Muscle layer of colon (tissue), 2 donors: ENCODE data around the gene C2CD4D.
"Not testable (repeated sequence)": the region's sequence is repeated elsewhere in the genome, so short reads cannot be mapped to it uniquely, and the experiment has no call there.

Experiments used
- H3K27ac ChIP-seq: one replicate; pipeline ENCODE4 v1.7.0; 2013; ENCODE audit warnings: low read depth, mild to moderate bottlenecking, low read length, moderate library complexity
- H3K27me3 ChIP-seq, 2 donors: one replicate each; pipeline ENCODE4 v1.7.0; 2013; ENCODE audit warnings: low read length in 2 of 2, mild to moderate bottlenecking in 2 of 2; ENCODE audit not compliant: insufficient read depth in 2 of 2, control insufficient read depth in 1 of 2
- H3K36me3 ChIP-seq: one replicate; pipeline ENCODE4 v1.7.0; 2013; ENCODE audit warnings: mild to moderate bottlenecking, low read length; ENCODE audit not compliant: insufficient read depth
- H3K4me1 ChIP-seq: one replicate; pipeline ENCODE4 v1.7.0; 2013; ENCODE audit warnings: mild to moderate bottlenecking, low read length; ENCODE audit not compliant: insufficient read depth
- H3K4me3 ChIP-seq, 2 donors: one replicate each; pipeline ENCODE4 v1.7.0; 2013; ENCODE audit warnings: low read length in 2 of 2, low read depth in 1 of 2, mild to moderate bottlenecking in 1 of 2, moderate library complexity in 1 of 2
- H3K9ac ChIP-seq: one replicate; pipeline ENCODE4 v1.7.0; 2013; ENCODE audit warnings: low read length
- H3K9me3 ChIP-seq: one replicate; pipeline ENCODE4 v1.7.0; 2013; ENCODE audit warnings: mild to moderate bottlenecking, low read length
- donor health status: abdominal sarcoma.
- donor health status: Adenocarcinoma of cecum.

Gene C2CD4D

DNA sequence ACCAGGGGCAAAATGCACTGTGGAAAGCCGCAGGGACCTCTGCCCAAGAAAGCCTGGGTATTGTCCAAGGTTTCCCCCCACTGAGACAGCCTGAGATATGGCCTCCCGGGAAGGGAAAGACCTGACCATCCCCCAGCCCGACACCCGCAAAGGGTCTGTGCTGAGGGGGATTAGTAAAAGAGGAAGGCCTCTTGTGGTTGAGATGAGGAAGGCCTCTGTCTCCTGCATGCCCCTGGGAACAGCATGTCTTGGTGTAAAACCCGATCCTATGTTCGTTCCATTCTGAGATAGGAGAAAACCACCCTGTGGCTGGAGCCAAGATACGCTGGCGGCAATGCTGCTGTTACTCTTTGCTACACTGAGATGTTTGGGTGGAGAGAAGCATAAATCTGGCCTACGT lies 33.2 kb upstream of the C2CD4D start:
- H3K4me1 ChIP-seq, H3K9me3 ChIP-seq, H3K36me3 ChIP-seq, H3K4me3 ChIP-seq, H3K27me3 ChIP-seq, H3K9ac ChIP-seq, H3K27ac ChIP-seq: not testable (repeated sequence)

DNA sequence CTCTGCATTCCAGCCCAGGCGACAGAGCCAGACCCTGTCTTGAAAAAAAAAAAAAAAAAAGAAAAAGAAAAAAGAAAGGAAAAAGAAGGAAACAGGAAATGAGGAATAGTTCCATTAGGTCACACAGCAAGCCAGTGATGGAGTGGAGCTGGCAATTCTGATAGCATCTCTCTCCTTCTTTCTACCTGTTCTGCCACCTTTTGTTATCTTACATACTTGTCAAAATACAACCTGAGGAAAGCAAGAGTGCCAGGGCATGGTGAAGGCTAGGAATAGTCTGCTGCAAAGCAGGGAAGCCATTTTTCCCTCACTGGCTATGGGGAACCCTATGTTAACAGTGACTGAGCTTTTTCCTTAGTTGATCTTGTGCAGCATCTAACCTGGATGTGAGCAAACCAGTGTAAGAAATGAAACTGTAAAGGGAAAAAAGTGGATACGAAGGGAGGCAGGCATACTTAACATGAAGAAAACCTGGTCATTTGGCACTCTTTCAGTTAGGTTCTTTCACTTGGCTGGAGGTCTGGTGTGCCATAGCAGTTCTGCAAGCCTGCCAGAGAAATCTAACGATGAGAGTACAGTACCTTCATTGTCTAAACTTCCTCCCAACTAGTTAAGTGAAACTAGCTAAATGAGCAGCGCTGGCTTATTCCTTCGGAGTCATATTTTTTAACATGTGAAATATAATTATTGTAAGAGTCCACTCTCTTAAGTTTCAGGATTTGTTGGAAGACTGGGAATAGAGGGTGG lies 31.8 kb upstream of the C2CD4D start:
- no peaks in the 10 kb centered on the region for H3K27me3 ChIP-seq
- no peak overlapping the region for H3K4me3 ChIP-seq
- H3K4me1 ChIP-seq = no peaks in the 10 kb centered on the region
- H3K9me3 ChIP-seq = no peaks in the 10 kb centered on the region
- no peak overlapping the region for H3K9ac ChIP-seq
- H3K27ac ChIP-seq = no peak overlapping the region
- no peaks in the 10 kb centered on the region for H3K36me3 ChIP-seq

- Histone ChIP-seq H3K9me3 (no peaks in the 10 kb centered on the region), H3K9ac (no peak overlapping the region), H3K4me1 (no peaks in the 10 kb centered on the region), H3K36me3 (no peaks in the 10 kb centered on the region), H3K4me3 (no peak overlapping the region), H3K27ac (no peak overlapping the region), H3K27me3 (no peaks in the 10 kb centered on the region)
Measured at GRCh38 chr1:151868486-151868885, 28.9 kb upstream of the C2CD4D start.

GRCh38 chr1:151867765-151868411 lies 28.3 kb upstream of the C2CD4D start:
- Histone ChIP-seq H3K9me3 (no peaks in the 10 kb centered on the region), H3K36me3 (no peaks in the 10 kb centered on the region), H3K4me1 (no peaks in the 10 kb centered on the region), H3K4me3 (no peak overlapping the region), H3K27me3 (no peaks in the 10 kb centered on the region), H3K27ac (no peak overlapping the region), H3K9ac (no peak overlapping the region)

GRCh38 chr1:151867321-151867720 lies 27.7 kb upstream of the C2CD4D start:
- H3K4me1 ChIP-seq = no peaks in the 10 kb centered on the region
- H3K27ac ChIP-seq = no peak overlapping the region
- H3K4me3 ChIP-seq = no peak overlapping the region
- H3K9ac ChIP-seq = no peak overlapping the region
- no peaks in the 10 kb centered on the region for H3K27me3 ChIP-seq
- no peaks in the 10 kb centered on the region for H3K9me3 ChIP-seq
- no peaks in the 10 kb centered on the region for H3K36me3 ChIP-seq

DNA sequence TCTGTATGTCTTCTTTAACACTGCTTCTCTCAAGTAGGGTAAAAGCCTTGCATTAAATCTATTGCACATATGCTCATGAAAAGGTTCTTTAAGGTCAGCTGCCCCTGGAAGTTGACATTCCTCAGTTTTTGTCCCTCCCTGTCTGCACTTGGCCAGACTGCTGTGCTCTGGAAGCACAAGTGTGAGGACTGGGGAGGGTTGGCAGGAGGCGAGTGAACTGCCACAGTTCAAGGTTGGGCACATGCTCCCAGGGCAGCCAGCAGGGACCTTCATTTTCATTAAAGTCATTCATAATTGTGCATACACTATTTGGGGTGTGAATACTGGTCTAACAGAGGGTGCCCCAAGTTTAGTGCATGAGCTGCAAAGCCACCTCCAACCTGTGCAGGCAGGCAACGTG lies 24.8 kb upstream of the C2CD4D start:
- Histone ChIP-seq H3K9ac (no peak overlapping the region), H3K36me3 (no peaks in the 10 kb centered on the region), H3K27me3 (no peaks in the 10 kb centered on the region)

DNA sequence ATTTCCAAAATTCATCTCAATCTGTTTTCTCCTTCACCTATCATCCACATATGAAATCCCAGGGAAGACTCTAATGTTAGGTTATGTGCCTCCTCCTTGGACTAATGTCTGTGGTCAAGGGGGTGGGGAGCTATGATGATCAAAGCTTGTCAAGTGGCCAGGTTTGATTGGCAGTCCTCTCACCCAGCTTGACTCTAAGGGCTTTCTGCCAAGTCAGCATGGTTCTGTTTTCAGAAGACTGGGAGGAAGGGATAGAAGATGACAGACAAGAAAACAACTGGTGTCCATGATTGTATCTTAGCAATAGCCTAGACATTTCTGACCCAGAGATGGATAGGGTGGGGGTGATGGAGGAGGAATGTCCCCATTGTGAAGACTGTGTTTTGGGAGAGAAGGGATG lies 23.0 kb upstream of the C2CD4D start:
- no peak overlapping the region for H3K27ac ChIP-seq
- no peaks in the 10 kb centered on the region for H3K27me3 ChIP-seq
- H3K9me3 ChIP-seq = no peaks in the 10 kb centered on the region
- no peaks in the 10 kb centered on the region for H3K36me3 ChIP-seq
- H3K4me1 ChIP-seq = no peaks in the 10 kb centered on the region
- H3K9ac ChIP-seq = no peak overlapping the region
- H3K4me3 ChIP-seq = no peak overlapping the region

More for the DNA sequence above, 24.8 kb upstream of the C2CD4D start:
- Histone ChIP-seq H3K9me3 (no peaks in the 10 kb centered on the region), H3K4me3 (no peak overlapping the region), H3K27ac (no peak overlapping the region), H3K4me1 (no peaks in the 10 kb centered on the region)

DNA sequence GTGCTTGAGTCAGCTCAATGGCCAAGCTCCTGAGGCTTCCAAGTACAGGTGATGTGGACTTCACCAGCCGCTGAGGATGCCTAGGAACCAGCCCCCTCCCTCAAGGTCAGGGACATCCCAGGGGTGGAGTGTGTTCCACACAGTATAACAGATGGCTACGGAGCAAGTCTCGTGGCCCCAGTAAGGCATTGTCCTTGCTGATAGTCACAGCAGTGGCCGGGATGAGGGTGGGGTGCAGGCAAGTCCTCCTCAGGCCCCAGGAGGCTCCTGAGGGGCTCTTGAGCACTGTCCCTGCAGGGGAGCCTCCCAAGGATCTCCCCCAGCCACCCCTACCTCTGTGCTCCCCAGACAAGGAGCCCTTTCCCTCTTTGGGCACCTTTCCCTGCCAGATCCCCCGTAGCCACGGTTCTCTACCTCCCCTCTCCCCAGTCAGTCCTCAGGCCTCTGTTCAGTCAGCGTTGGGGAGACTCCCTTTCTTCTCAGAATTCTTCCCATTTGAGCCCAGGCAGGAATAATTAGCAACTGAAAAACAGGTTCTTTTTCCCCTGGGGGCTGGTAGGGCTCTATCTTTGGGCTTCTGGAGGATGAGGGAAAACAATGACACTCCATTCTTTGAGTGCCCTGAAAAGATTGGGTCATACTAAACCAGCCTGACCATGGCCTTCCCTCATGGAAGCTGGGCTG lies 21.0 kb upstream of the C2CD4D start:
- H3K9me3 ChIP-seq = no peaks in the 10 kb centered on the region
- no peaks in the 10 kb centered on the region for H3K27me3 ChIP-seq
- H3K36me3 ChIP-seq = no peaks in the 10 kb centered on the region
- no peaks in the 10 kb centered on the region for H3K4me1 ChIP-seq
- no peak overlapping the region for H3K9ac ChIP-seq
- no peak overlapping the region for H3K27ac ChIP-seq
- no peak overlapping the region for H3K4me3 ChIP-seq

- no peaks in the 10 kb centered on the region for H3K9me3 ChIP-seq
- no peak overlapping the region for H3K4me3 ChIP-seq
- no peaks in the 10 kb centered on the region for H3K36me3 ChIP-seq
- H3K9ac ChIP-seq = no peak overlapping the region
- no peaks in the 10 kb centered on the region for H3K27me3 ChIP-seq
- H3K27ac ChIP-seq = no peak overlapping the region
- no peaks in the 10 kb centered on the region for H3K4me1 ChIP-seq
Measured at GRCh38 chr1:151859891-151860293, 20.3 kb upstream of the C2CD4D start.

GRCh38 chr1:151858886-151859665 lies 19.5 kb upstream of the C2CD4D start:
- H3K36me3 ChIP-seq = no peaks in the 10 kb centered on the region
- no peak overlapping the region for H3K27ac ChIP-seq
- H3K9me3 ChIP-seq = no peaks in the 10 kb centered on the region
- no peaks in the 10 kb centered on the region for H3K27me3 ChIP-seq
- no peaks in the 10 kb centered on the region for H3K4me1 ChIP-seq
- H3K9ac ChIP-seq = no peak overlapping the region
- no peak overlapping the region for H3K4me3 ChIP-seq

- Histone ChIP-seq H3K4me1 (no peaks in the 10 kb centered on the region), H3K9me3 (no peaks in the 10 kb centered on the region), H3K27ac (no peak overlapping the region), H3K9ac (no peak overlapping the region), H3K27me3 (no peaks in the 10 kb centered on the region), H3K36me3 (no peaks in the 10 kb centered on the region), H3K4me3 (no peak overlapping the region)
Measured at GRCh38 chr1:151858030-151858746, 18.6 kb upstream of the C2CD4D start.
